GM19324 (cell line): Measurements from ENCODE around the gene PPP6R3.

Experiments used
- ATAC-seq: cut with Tn5 transposase; IDR thresholded peaks from one replicate; pipeline ENCODE4 v1.9.1; 2021; ENCODE audit warnings: mild to moderate bottlenecking, moderate library complexity; ENCODE audit not compliant: unreplicated experiment, low FRiP score

PPP6R3 gene

GRCh38 chr11:68460741-68461574 is at the start of gene PPP6R3:
TSS of gene PPP6R3 (plus strand) at chr11:68460752. CDS start at chr11:68537665, 76,913 bp downstream.
- peak; percentile 58 for ATAC-seq

GRCh38 chr11:68411501-68411991 is 49.0 kb upstream of the PPP6R3 start:
- no peak for ATAC-seq

GRCh38 chr11:68412593-68413475 is 47.7 kb upstream of the PPP6R3 start:
- no peak for ATAC-seq

GRCh38 chr11:68413591-68413999 is 47.0 kb upstream of the PPP6R3 start:
- ATAC-seq, result no peak

GRCh38 chr11:68414496-68415221 is 45.9 kb upstream of the PPP6R3 start:
- no peak for ATAC-seq

GRCh38 chr11:68416070-68416578 is 44.4 kb upstream of the PPP6R3 start:
- no peak for ATAC-seq

GRCh38 chr11:68418648-68419047 is 41.9 kb upstream of the PPP6R3 start:
- ATAC-seq, result no peak

GRCh38 chr11:68420171-68420570 is 40.4 kb upstream of the PPP6R3 start:
- ATAC-seq, result no peak

- ATAC-seq, result no peak
These were observed 37.1 kb upstream of the PPP6R3 start for GRCh38 chr11:68423481-68423880.

GRCh38 chr11:68424101-68424632 is 36.4 kb upstream of the PPP6R3 start:
- ATAC-seq, result no peak

GRCh38 chr11:68424981-68425865 is 35.3 kb upstream of the PPP6R3 start:
- no peak for ATAC-seq

- ATAC-seq, result no peak
These were observed 34.6 kb upstream of the PPP6R3 start for GRCh38 chr11:68425866-68426380.

GRCh38 chr11:68429661-68430060 is 30.9 kb upstream of the PPP6R3 start:
- no peak for ATAC-seq

- no peak for ATAC-seq
These were observed 30.2 kb upstream of the PPP6R3 start for GRCh38 chr11:68430384-68430783.

GRCh38 chr11:68430801-68431200 is 29.8 kb upstream of the PPP6R3 start:
- ATAC-seq, result no peak

- no peak for ATAC-seq
These were observed 28.4 kb upstream of the PPP6R3 start for GRCh38 chr11:68431984-68432645.

GRCh38 chr11:68432874-68433273 is 27.7 kb upstream of the PPP6R3 start:
- no peak for ATAC-seq

- no peak for ATAC-seq
These were observed 27.0 kb upstream of the PPP6R3 start for GRCh38 chr11:68433541-68433940.
